Endothelial cell of umbilical vein (primary cell): ENCODE results near the gene MAP7D3. TPM values are rescaled to one million over a fixed set of nuclear protein-coding genes. Genes with fewer than 3 reads are reported as not detected.

ENCODE experiments used
- BruUV-seq: library from RNA; stranded (reverse); fragments of 400-500 nt; replicated peaks from 2 replicates; lab custom pipeline; 2021; lab: Mats Ljungman, UMichigan
- CTCF ChIA-PET: fragments of 300-600, 350-600 bp; sonication (Branson Sonifier 250); formaldehyde crosslinking; loops from one replicate; lab custom pipeline; 2021; ENCODE audit warnings: antibody characterized with exemption, inconsistent platforms; lab: Charles Lee
- POLR2A ChIA-PET: fragments of 300-600, 350-600 bp; sonication (Branson Sonifier 250); formaldehyde crosslinking; loops from one replicate; lab custom pipeline; 2021; ENCODE audit warnings: antibody characterized with exemption, inconsistent platforms; lab: Charles Lee
- DNase-seq: peaks from one replicate; pipeline ENCODE4 v3.0.0-alpha.2; 2011; ENCODE audit warnings: low read depth, low spot score
- FAIRE-seq: peaks from 2 replicates; lab custom pipeline; 2011; peaks lifted over from hg19 to GRCh38; lab: Jason Lieb, UNC
- H2AFZ ChIP-seq: 2 replicates; pipeline ENCODE4 v1.6.0; 2012; ENCODE audit warnings: low read depth, low read length, control low read depth, inconsistent platforms
- H3K27ac ChIP-seq: 2 replicates; pipeline ENCODE4 v1.5.1; 2011; ENCODE audit warnings: low read depth, mild to moderate bottlenecking, control low read depth, low read length, moderate library complexity; ENCODE audit not compliant: insufficient read depth
- H3K27me3 ChIP-seq, 2 experiments: 2 replicates each; pipeline versions ENCODE4 v1.6.0 to v1.6.1; 2011; ENCODE audit warnings: low read length in 2 of 2, mixed read lengths in 1 of 2; ENCODE audit not compliant: control insufficient read depth in 2 of 2, insufficient read depth in 2 of 2
- H3K36me3 ChIP-seq, 2 experiments: 2 replicates in 1 of 2; 3 replicates in 1 of 2; pipeline ENCODE4 v1.5.1; 2011; ENCODE audit warnings: low read length in 2 of 2, mild to moderate bottlenecking in 1 of 2, moderate library complexity in 1 of 2; ENCODE audit not compliant: control insufficient read depth in 2 of 2, insufficient read depth in 2 of 2; ENCODE audit errors: extremely low read depth in 1 of 2
- H3K4me1 ChIP-seq: 3 replicates; pipeline ENCODE4 v1.5.1; 2011; ENCODE audit warnings: mild to moderate bottlenecking, low read length; ENCODE audit not compliant: control insufficient read depth, insufficient read depth; ENCODE audit errors: extremely low read depth
- H3K4me2 ChIP-seq: 2 replicates; pipeline ENCODE4 v1.6.1; 2011; ENCODE audit warnings: low read length, control low read depth, mixed read lengths; ENCODE audit not compliant: insufficient read depth
- H3K4me3 ChIP-seq, 3 experiments: fragments of 200-600 bp in 1 of 3; sonication (generic), shearing (Covaris generic) in 1 of 3; replicated peaks in 1 of 3; 2 replicates each; pipeline ENCODE4 v1.5.1; 2011 to 2016; ENCODE audit warnings: control low read depth in 3 of 3, low read length in 3 of 3, mild to moderate bottlenecking in 2 of 3, inconsistent platforms in 1 of 3, low read depth in 1 of 3, moderate library complexity in 1 of 3; ENCODE audit not compliant: insufficient read depth in 1 of 3
- H3K79me2 ChIP-seq: 2 replicates; pipeline ENCODE4 v1.6.0; 2012; ENCODE audit warnings: low read length, inconsistent platforms; ENCODE audit not compliant: control insufficient read depth, insufficient read depth
- H3K9ac ChIP-seq: replicated peaks from 2 replicates; pipeline ENCODE3; 2011; ENCODE audit warnings: low read length, control low read depth; ENCODE audit not compliant: insufficient read depth; ENCODE audit errors: extremely low read depth
- H3K9me1 ChIP-seq: replicated peaks from 3 replicates; pipeline ENCODE4 v1.6.0; 2011; ENCODE audit warnings: mild to moderate bottlenecking, low read length; ENCODE audit not compliant: control insufficient read depth, insufficient read depth; ENCODE audit errors: extremely low read depth
- H3K9me3 ChIP-seq: replicated peaks from 2 replicates; pipeline ENCODE4 v1.5.1; 2012; ENCODE audit warnings: low read length, inconsistent platforms; ENCODE audit not compliant: control insufficient read depth, insufficient read depth
- H4K20me1 ChIP-seq: replicated peaks from 2 replicates; pipeline ENCODE3; 2011; ENCODE audit warnings: mild to moderate bottlenecking, low read length; ENCODE audit not compliant: control insufficient read depth, insufficient read depth; ENCODE audit errors: extremely low read depth
- EZH2 ChIP-seq: IDR thresholded peaks from 2 replicates; pipeline ENCODE4 v1.6.1; 2012; ENCODE audit warnings: borderline replicate concordance, low read depth, mild to moderate bottlenecking, moderate library complexity, low read length, inconsistent platforms; ENCODE audit not compliant: severe bottlenecking
- FOS ChIP-seq: IDR thresholded peaks from 2 replicates; pipeline ENCODE4 v1.6.1; 2011; ENCODE audit warnings: mild to moderate bottlenecking, low read length, moderate library complexity, borderline replicate concordance; ENCODE audit not compliant: insufficient read depth
- GATA2 ChIP-seq: IDR thresholded peaks from 2 replicates; pipeline ENCODE4 v1.7.0; 2011; ENCODE audit warnings: low read depth, mild to moderate bottlenecking, moderate library complexity, mixed read lengths, low read length; ENCODE audit not compliant: insufficient read length, insufficient read depth
- JUN ChIP-seq: IDR thresholded peaks from 2 replicates; pipeline ENCODE4 v1.6.1; 2011; ENCODE audit warnings: borderline replicate concordance, low read depth; ENCODE audit not compliant: insufficient read length, insufficient read depth
- MAX ChIP-seq: IDR thresholded peaks from 2 replicates; pipeline ENCODE4 v1.6.1; 2011; ENCODE audit not compliant: insufficient read depth, insufficient read length
- MYC ChIP-seq: IDR thresholded peaks from one replicate; pipeline ENCODE4 v1.6.1; 2011; ENCODE audit warnings: mild to moderate bottlenecking, low read depth, low read length
- POLR2A ChIP-seq: IDR thresholded peaks from 2 replicates; pipeline ENCODE4 v1.6.1; 2012; ENCODE audit warnings: low read depth, mild to moderate bottlenecking, control low read depth, low read length
- POLR2AphosphoS5 ChIP-seq: IDR thresholded peaks from 2 replicates; pipeline ENCODE4 v1.6.1; 2012; ENCODE audit warnings: low read depth, mild to moderate bottlenecking, control low read depth, low read length, moderate library complexity; ENCODE audit not compliant: insufficient read depth
- dilution Hi-C: fragments of 300-500 bp; cut with MboI; formaldehyde crosslinking; loops from one replicate; pipeline ENCODE4 v1.15.0; 2019; ENCODE audit warnings: low sequenced_read_pairs; ENCODE audit not compliant: extremely low pct_ligation_motif_present
- intact Hi-C: fragments of 100-400 bp; cut with micrococcal nuclease; formaldehyde crosslinking; loops from one replicate; pipeline ENCODE4 v1.10.0; 2022
- polyA plus RNA-seq, 4 experiments: library from polyadenylated mRNA; depleted of rRNA in 3 of 4; stranded (reverse) in 3 of 4; unstranded in 1 of 4; fragments of >200 nt; gene quantifications; 2 replicates each; pipeline versions ENCODE4 v1.2.1 to v1.2.3, GENCODE V29; 2011 to 2012; ENCODE audit warnings: missing spikeins in 1 of 4
- total RNA-seq: library from RNA; stranded (reverse); gene quantifications from 2 replicates; pipeline ENCODE4 v1.2.3, GENCODE V29; 2021
- TF ChIP-seq, protein P1 (sequence below), 2 donors: IDR thresholded peaks; 1 replicate in 1 of 2; 2 replicates in 1 of 2; pipeline ENCODE4 v1.5.1; 2011; ENCODE audit warnings: low read length in 2 of 2, mild to moderate bottlenecking in 2 of 2, moderate library complexity in 2 of 2, control low read depth in 1 of 2, inconsistent platforms in 1 of 2, low read depth in 1 of 2; ENCODE audit not compliant: insufficient read depth in 1 of 2; ENCODE audit errors: extremely low read depth in 1 of 2

Gene MAP7D3
- total and polyA plus RNA-seq, 2 donors (not counting 3 experiments of a cell fraction or from before 2014, with no cell fraction given) = 6.5 to 22.8 TPM

DNA sequence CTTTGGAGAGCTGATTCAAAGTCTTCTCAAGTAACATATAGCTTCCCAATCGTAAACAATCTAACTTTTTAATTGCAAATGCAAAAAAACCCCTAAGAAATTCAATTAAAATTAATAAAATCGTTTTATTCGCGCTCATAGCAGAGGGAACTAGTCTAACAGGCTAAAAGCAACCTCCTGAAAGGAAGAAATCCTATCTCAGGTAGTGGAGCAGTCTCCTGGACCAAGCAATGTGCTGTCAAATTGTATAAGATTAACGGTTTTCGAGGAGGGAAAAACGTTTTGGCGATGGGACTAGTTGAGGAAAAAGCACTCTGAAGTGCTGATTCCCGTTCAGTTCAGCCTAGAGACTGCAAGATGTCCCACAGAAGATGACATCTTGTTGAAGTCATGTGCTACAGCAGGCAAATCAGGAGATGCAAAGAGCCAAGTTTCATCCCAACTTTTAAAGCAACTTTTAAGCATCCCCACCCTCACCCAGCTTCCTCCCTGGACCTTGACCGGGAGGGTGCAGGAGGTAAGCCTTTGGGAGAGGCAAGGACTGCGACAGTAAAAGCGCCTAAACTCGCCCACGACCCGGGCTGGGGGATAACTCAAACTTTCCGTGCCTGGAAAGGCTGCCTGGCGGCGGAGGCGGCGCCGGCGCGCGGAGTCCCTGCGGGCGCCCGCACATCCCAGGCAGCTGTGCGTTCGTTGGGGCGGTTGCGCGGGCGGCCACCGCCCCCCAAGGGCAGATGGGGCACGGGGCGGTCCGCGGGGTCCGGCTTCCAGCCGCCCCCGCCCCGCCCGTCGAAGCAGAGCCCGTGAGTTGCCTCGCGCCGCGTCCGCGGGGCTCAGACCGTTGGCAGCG lies 784 bp downstream of the MAP7D3 start:
- DNase-seq = peak; percentile 41
- intact Hi-C loops (loop anchor here (1.0 kb wide), 2 partner anchors 9 to 18 kb away; no protein-coding TSS in a partner anchor), dilution Hi-C loops (no loop called here)
- no peaks in the 10 kb centered on the region for H3K27me3 ChIP-seq
- ChIA-PET POLR2A (no interaction called here), CTCF (interaction anchor here (1.0 to 5.0 kb wide), 4 partner anchors 10 to 222 kb away, joined by 3 to 21 read pairs (median 4); no protein-coding TSS in a partner anchor)
- peak overlapping the region; percentile 69 to 84 (median 74) for H3K4me3 ChIP-seq
- H3K9me3 ChIP-seq = no peaks in the 10 kb centered on the region
- TSS peak; percentile 36 for BruUV-seq
- H3K79me2 ChIP-seq = peaks cover 18% of the 10 kb centered on the region
- H3K4me2 ChIP-seq = peak overlapping the region; percentile 64
- no peak for TF ChIP-seq FOS
- TF ChIP-seq, protein P1, sequence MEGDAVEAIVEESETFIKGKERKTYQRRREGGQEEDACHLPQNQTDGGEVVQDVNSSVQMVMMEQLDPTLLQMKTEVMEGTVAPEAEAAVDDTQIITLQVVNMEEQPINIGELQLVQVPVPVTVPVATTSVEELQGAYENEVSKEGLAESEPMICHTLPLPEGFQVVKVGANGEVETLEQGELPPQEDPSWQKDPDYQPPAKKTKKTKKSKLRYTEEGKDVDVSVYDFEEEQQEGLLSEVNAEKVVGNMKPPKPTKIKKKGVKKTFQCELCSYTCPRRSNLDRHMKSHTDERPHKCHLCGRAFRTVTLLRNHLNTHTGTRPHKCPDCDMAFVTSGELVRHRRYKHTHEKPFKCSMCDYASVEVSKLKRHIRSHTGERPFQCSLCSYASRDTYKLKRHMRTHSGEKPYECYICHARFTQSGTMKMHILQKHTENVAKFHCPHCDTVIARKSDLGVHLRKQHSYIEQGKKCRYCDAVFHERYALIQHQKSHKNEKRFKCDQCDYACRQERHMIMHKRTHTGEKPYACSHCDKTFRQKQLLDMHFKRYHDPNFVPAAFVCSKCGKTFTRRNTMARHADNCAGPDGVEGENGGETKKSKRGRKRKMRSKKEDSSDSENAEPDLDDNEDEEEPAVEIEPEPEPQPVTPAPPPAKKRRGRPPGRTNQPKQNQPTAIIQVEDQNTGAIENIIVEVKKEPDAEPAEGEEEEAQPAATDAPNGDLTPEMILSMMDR (IDR thresholded peaks at IDR 0.05; ENCODE audit: extremely low read depth in 1 of 2, insufficient read depth in 1 of 2, low read depth in 1 of 2, low read length in 2 of 2) = no peak
- TF ChIP-seq EZH2 = no peak
- TF ChIP-seq JUN = no peak
- no peak for TF ChIP-seq GATA2
- no peak for TF ChIP-seq POLR2AphosphoS5
- TF ChIP-seq MYC = no peak
- no peak for TF ChIP-seq MAX
- TF ChIP-seq POLR2A = no peak
- H3K27ac ChIP-seq = peak overlapping the region; percentile 70
- FAIRE-seq = no peak
- peak overlapping the region; percentile 89 for H3K9ac ChIP-seq
- H2AFZ ChIP-seq = peak overlapping the region; percentile 84
- no peaks in the 10 kb centered on the region for H3K9me1 ChIP-seq
- H3K4me1 ChIP-seq = peaks cover 9% of the 10 kb centered on the region
- no peaks in the 10 kb centered on the region for H4K20me1 ChIP-seq
- H3K36me3 ChIP-seq = no peaks in the 10 kb centered on the region
